ENCODE measurements around the gene FSTL3.
"Not testable (repeated sequence)": the region's sequence is repeated elsewhere in the genome, so short reads cannot be mapped to it uniquely, and the experiment has no call there.

The FSTL3 gene

GRCh38 chr19:661427-662196, 14.6 kb upstream of the FSTL3 start:
- peak; percentile 51 for DNase-seq

GRCh38 chr19:662207-662961, 13.8 kb upstream of the FSTL3 start:
- DNase-seq, result peak; percentile 78

- peak; percentile 91 for DNase-seq
These were observed 13.1 kb upstream of the FSTL3 start, which contains the start of gene RNF126 for GRCh38 chr19:662962-663681. Gene RNF126 (minus strand): TSS chr19:663214. CDS start chr19:663121, 93 bp downstream.

GRCh38 chr19:663682-664117, 12.5 kb upstream of the FSTL3 start:
- no peak for DNase-seq

- DNase-seq, result peak; percentile 72
These were observed 11.2 kb upstream of the FSTL3 start for GRCh38 chr19:664913-665443.

GRCh38 chr19:666985-667573, 9.1 kb upstream of the FSTL3 start:
- DNase-seq, result not testable (repeated sequence)

GRCh38 chr19:668675-669434, 7.3 kb upstream of the FSTL3 start:
- DNase-seq, result not testable (repeated sequence)

- no peak for DNase-seq
These were observed 5.5 kb upstream of the FSTL3 start for GRCh38 chr19:670609-671075.

- no peak for DNase-seq
These were observed 1.7 kb upstream of the FSTL3 start for GRCh38 chr19:674282-675151.

- DNase-seq, result no peak
These were observed 219 bp upstream of the FSTL3 start for GRCh38 chr19:676007-676338.

GRCh38 chr19:677201-677600, 1.0 kb downstream of the FSTL3 start:
- DNase-seq, result no peak

GRCh38 chr19:677601-678436, 1.6 kb downstream of the FSTL3 start:
- no peak for DNase-seq

GRCh38 chr19:678791-679388, 2.7 kb downstream of the FSTL3 start:
- no peak for DNase-seq

- DNase-seq, result no peak
These were observed 3.5 kb downstream of the FSTL3 start for GRCh38 chr19:679418-680286.

GRCh38 chr19:680287-681028, 4.3 kb downstream of the FSTL3 start:
- peak; percentile 99 for DNase-seq

- no peak for DNase-seq
These were observed 5.1 kb downstream of the FSTL3 start for GRCh38 chr19:681029-682019.
